ENCODE data around the gene FPGS. TPM values are rescaled to one million over a fixed set of nuclear protein-coding genes. Genes with fewer than 3 reads are reported as not detected.

Gene FPGS
- total RNA-seq, 2 donors from 2014 or later: 64.8 to 73.8 TPM

GRCh38 chr9:127794001-127794791, 8.5 kb upstream of the FPGS start:
- no peak overlapping the region for H3K27ac Mint-ChIP-seq
- DNase-seq (ENCODE audit: low spot score in 2 of 2): no peak

GRCh38 chr9:127796225-127796813, 6.4 kb upstream of the FPGS start:
- no peak for DNase-seq (ENCODE audit: low spot score in 2 of 2)
- Mint-ChIP-seq H3K27ac (peak overlapping the region in 1 of 2 donors; percentile 91), H3K9me3 (no peaks in the 10 kb centered on the region), H3K36me3 (no peaks in the 10 kb centered on the region)
- ATAC-seq: peak; percentile 31 to 41

More at GRCh38 chr9:127794001-127794791, 8.5 kb upstream of the FPGS start:
- Mint-ChIP-seq H3K36me3 (peaks cover 9 to 11% of the 10 kb centered on the region in 2 donors), H3K9me3 (no peaks in the 10 kb centered on the region)
- ATAC-seq: no peak

- Mint-ChIP-seq H3K27ac (peak overlapping the region; percentile 55 to 91), H3K9me3 (no peaks in the 10 kb centered on the region), H3K36me3 (no peaks in the 10 kb centered on the region)
- peak; percentile 23 to 25 for ATAC-seq
- DNase-seq (ENCODE audit: low spot score in 2 of 2): no peak
Observed at GRCh38 chr9:127796852-127797370, 5.8 kb upstream of the FPGS start.

GRCh38 chr9:127801955-127802575, 617 bp upstream of the FPGS start:
- ATAC-seq (no peak), DNase-seq (ENCODE audit: low spot score in 2 of 2) (no peak)
- H3K27ac Mint-ChIP-seq: peak overlapping the region; percentile 84 to 94
- peaks cover 6 to 7% of the 10 kb centered on the region in 2 donors for H3K36me3 Mint-ChIP-seq
- no peaks in the 10 kb centered on the region for H3K9me3 Mint-ChIP-seq

GRCh38 chr9:127803507-127804352, 1.0 kb downstream of the FPGS start:
- ATAC-seq (no peak), DNase-seq (ENCODE audit: low spot score in 2 of 2) (no peak)
- peaks cover 6 to 7% of the 10 kb centered on the region in 2 donors for H3K36me3 Mint-ChIP-seq
- peak overlapping the region; percentile 94 to 99 for H3K27ac Mint-ChIP-seq
- no peaks in the 10 kb centered on the region for H3K9me3 Mint-ChIP-seq

GRCh38 chr9:127805620-127806019, 2.9 kb downstream of the FPGS start:
- Mint-ChIP-seq H3K9me3 (no peaks in the 10 kb centered on the region), H3K27ac (no peak overlapping the region), H3K36me3 (peaks cover 6 to 7% of the 10 kb centered on the region in 2 donors)
- ATAC-seq (no peak), DNase-seq (ENCODE audit: low spot score in 2 of 2) (peak in 1 of 2 donors; percentile 65)

- Mint-ChIP-seq H3K9me3 (no peaks in the 10 kb centered on the region), H3K36me3 (peaks cover 6 to 7% of the 10 kb centered on the region in 2 donors), H3K27ac (peak overlapping the region in 1 of 2 donors; percentile 44)
- ATAC-seq (no peak), DNase-seq (ENCODE audit: low spot score in 2 of 2) (no peak)
Observed at GRCh38 chr9:127806871-127807270, 4.2 kb downstream of the FPGS start.

- DNase-seq (ENCODE audit: low spot score in 2 of 2): no peak
- peak overlapping the region in 1 of 2 donors; percentile 50 for H3K27ac Mint-ChIP-seq
- ATAC-seq: no peak
- H3K9me3 Mint-ChIP-seq: no peaks in the 10 kb centered on the region
- peaks cover 0 to 1% of the 10 kb centered on the region in 2 donors for H3K36me3 Mint-ChIP-seq
Observed at GRCh38 chr9:127808347-127809001, 5.8 kb downstream of the FPGS start.

- H3K27ac Mint-ChIP-seq: peak overlapping the region in 1 of 2 donors; percentile 50
- H3K9me3 Mint-ChIP-seq: no peaks in the 10 kb centered on the region
- DNase-seq (ENCODE audit: low spot score in 2 of 2) (no peak), ATAC-seq (peak in 1 of 2 donors; percentile 31)
- H3K36me3 Mint-ChIP-seq: no peaks in the 10 kb centered on the region
Observed at GRCh38 chr9:127809002-127809539, 6.4 kb downstream of the FPGS start.

- ATAC-seq: no peak
- peak overlapping the region in 1 of 2 donors; percentile 36 for H3K27ac Mint-ChIP-seq
- DNase-seq (ENCODE audit: low spot score in 2 of 2): no peak
- no peaks in the 10 kb centered on the region for H3K9me3 Mint-ChIP-seq
- no peaks in the 10 kb centered on the region for H3K36me3 Mint-ChIP-seq
Observed at GRCh38 chr9:127809540-127810377, 7.1 kb downstream of the FPGS start.

GRCh38 chr9:127810378-127811187, 7.9 kb downstream of the FPGS start:
- Mint-ChIP-seq H3K36me3 (no peaks in the 10 kb centered on the region), H3K9me3 (no peaks in the 10 kb centered on the region), H3K27ac (peak overlapping the region in 1 of 2 donors; percentile 60)
- ATAC-seq: no peak
- DNase-seq (ENCODE audit: low spot score in 2 of 2): no peak

- H3K36me3 Mint-ChIP-seq: no peaks in the 10 kb centered on the region
- no peaks in the 10 kb centered on the region for H3K9me3 Mint-ChIP-seq
- no peak overlapping the region for H3K27ac Mint-ChIP-seq
- ATAC-seq: no peak
- DNase-seq (ENCODE audit: low spot score in 2 of 2): no peak
Observed at GRCh38 chr9:127812011-127812410, 9.3 kb downstream of the FPGS start.

- no peak overlapping the region for H3K27ac Mint-ChIP-seq
- DNase-seq (ENCODE audit: low spot score in 2 of 2) (no peak), ATAC-seq (no peak)
- no peaks in the 10 kb centered on the region for H3K9me3 Mint-ChIP-seq
- H3K36me3 Mint-ChIP-seq: peaks cover 0 to 4% of the 10 kb centered on the region in 2 donors
Observed at GRCh38 chr9:127812936-127813675, 10.4 kb downstream of the FPGS start.
